HepG2 (cell line): ENCODE results near the gene GPR137.

Experiments
- NCOA2 ChIP-seq: sonication (generic); formaldehyde crosslinking; IDR thresholded peaks from 2 replicates; pipeline ENCODE4 v1.8.0; 2022; ENCODE audit warnings: inconsistent platforms
- RBFOX2 ChIP-seq: fragments of 200-400 bp; formaldehyde crosslinking; IDR thresholded peaks from 2 replicates; pipeline ENCODE4 v1.6.1; 2017; ENCODE audit warnings: low read depth, mild to moderate bottlenecking, low read length
- ZNF337 ChIP-seq: sonication (generic); formaldehyde crosslinking; IDR thresholded peaks from 2 replicates; pipeline ENCODE4 v1.5.1; 2020; ENCODE audit warnings: missing genetic modification reagents, low read depth, mild to moderate bottlenecking, borderline replicate concordance
- TF ChIP-seq, protein P1 (sequence below): sonication (generic); formaldehyde crosslinking; IDR thresholded peaks from 2 replicates; pipeline ENCODE4 v1.9.0; 2021; ENCODE audit warnings: mild to moderate bottlenecking, missing genetic modification reagents

DNA sequence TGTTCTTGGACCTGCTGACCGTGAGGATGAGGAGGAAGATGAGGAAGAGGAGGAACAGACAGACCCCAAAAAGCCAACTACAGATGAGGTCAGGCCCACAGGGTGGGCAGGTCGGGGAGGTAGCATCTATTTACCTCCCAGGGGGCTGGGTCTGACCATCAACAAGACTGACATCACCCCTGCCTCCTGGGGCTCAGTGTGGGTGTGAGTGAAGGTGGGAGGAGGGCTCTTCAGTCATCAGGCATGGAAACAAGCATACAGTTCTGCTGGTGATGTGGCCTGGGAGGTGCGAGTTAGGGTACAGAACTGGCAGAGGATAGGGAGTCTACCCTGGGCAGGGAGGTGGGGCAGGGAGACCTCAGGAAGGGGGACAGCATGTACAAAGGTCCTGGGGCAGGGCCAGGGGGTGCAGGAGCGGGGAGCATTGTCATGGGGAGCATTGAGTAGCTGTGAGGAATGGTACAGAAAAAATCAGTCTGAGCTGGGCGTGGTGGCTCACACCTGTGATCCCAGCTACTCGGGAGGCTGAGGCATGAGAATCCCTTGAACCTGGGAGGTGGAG, 25.4 kb upstream of the GPR137 start:
- TF ChIP-seq ZNF337 (CRISPR knock-in tag) (no peak), RBFOX2 (no peak), NCOA2 (no peak)
- TF ChIP-seq, protein P1, sequence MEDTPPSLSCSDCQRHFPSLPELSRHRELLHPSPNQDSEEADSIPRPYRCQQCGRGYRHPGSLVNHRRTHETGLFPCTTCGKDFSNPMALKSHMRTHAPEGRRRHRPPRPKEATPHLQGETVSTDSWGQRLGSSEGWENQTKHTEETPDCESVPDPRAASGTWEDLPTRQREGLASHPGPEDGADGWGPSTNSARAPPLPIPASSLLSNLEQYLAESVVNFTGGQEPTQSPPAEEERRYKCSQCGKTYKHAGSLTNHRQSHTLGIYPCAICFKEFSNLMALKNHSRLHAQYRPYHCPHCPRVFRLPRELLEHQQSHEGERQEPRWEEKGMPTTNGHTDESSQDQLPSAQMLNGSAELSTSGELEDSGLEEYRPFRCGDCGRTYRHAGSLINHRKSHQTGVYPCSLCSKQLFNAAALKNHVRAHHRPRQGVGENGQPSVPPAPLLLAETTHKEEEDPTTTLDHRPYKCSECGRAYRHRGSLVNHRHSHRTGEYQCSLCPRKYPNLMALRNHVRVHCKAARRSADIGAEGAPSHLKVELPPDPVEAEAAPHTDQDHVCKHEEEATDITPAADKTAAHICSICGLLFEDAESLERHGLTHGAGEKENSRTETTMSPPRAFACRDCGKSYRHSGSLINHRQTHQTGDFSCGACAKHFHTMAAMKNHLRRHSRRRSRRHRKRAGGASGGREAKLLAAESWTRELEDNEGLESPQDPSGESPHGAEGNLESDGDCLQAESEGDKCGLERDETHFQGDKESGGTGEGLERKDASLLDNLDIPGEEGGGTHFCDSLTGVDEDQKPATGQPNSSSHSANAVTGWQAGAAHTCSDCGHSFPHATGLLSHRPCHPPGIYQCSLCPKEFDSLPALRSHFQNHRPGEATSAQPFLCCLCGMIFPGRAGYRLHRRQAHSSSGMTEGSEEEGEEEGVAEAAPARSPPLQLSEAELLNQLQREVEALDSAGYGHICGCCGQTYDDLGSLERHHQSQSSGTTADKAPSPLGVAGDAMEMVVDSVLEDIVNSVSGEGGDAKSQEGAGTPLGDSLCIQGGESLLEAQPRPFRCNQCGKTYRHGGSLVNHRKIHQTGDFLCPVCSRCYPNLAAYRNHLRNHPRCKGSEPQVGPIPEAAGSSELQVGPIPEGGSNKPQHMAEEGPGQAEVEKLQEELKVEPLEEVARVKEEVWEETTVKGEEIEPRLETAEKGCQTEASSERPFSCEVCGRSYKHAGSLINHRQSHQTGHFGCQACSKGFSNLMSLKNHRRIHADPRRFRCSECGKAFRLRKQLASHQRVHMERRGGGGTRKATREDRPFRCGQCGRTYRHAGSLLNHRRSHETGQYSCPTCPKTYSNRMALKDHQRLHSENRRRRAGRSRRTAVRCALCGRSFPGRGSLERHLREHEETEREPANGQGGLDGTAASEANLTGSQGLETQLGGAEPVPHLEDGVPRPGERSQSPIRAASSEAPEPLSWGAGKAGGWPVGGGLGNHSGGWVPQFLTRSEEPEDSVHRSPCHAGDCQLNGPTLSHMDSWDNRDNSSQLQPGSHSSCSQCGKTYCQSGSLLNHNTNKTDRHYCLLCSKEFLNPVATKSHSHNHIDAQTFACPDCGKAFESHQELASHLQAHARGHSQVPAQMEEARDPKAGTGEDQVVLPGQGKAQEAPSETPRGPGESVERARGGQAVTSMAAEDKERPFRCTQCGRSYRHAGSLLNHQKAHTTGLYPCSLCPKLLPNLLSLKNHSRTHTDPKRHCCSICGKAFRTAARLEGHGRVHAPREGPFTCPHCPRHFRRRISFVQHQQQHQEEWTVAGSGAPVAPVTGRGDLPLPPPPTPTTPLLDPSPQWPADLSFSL: no peak
